GM18519 (cell line): ENCODE results near the gene DCAF11.
A peak's percentile ranks its signal among the peaks of the same experiment; 100 is the strongest.

ENCODE experiments used
- ATAC-seq: cut with Tn5 transposase; IDR thresholded peaks from one replicate; pipeline ENCODE4 v1.9.1; 2021; ENCODE audit warnings: mild to moderate bottlenecking, moderate library complexity; ENCODE audit not compliant: unreplicated experiment, low FRiP score

Gene DCAF11

DNA sequence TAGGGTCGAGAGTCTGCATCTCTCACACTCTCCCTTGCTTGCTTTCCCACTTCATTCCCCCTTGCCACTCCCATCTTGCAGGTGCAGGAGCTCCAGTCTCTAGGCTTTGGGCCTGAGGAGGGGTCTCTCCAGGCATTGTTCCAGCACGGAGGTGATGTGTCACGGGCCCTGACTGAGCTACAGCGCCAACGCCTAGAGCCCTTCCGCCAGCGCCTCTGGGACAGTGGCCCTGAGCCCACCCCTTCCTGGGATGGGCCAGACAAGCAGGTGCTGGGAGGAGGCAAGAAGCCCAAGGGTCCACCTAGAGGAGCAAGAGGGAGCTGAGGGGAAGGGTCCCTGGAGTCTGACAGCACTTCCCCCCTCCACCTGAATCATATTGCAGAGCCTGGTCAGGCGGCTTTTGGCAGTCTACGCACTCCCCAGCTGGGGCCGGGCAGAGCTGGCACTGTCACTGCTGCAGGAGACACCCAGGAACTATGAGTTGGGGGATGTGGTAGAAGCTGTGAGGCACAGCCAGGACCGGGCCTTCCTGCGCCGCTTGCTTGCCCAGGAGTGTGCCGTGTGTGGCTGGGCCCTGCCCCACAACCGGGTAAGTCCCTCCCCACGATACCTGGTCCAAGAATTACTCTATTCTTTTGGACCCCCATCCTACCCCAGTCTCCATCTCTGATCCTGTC is 37.0 kb downstream of the DCAF11 start:
- ATAC-seq, result no peak

DNA sequence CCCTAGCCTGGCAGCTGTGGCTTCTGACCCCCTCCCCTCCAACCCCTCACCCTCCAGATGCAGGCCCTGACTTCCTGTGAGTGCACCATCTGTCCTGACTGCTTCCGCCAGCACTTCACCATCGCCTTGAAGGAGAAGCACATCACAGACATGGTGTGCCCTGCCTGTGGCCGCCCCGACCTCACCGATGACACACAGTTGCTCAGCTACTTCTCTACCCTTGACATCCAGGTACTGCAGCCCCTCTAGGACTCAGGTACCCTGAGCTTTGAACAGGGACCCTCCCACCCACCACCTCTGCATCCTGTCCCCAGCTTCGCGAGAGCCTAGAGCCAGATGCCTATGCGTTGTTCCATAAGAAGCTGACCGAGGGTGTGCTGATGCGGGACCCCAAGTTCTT is 40.5 kb downstream of the DCAF11 start:
- no peak for ATAC-seq

DNA sequence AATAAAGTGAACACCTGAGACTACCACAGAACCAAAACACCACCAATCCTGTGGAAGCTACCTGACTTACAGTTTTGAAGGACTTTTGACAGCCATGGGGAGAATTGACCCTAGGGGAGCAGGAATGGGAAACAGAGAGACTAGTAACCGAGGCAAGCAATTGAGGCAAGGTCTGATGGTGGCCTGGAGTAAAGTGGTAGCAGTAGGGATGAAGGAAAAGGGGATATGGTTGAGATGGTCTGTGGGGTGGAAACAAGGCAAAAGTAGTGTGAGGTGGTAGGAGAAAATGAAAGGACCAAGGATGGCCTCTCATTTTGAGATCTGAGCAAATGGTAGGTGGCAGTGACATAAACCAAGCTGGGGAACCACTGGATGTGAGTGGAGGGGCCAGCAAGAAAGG is 42.3 kb downstream of the DCAF11 start:
- no peak for ATAC-seq

DNA sequence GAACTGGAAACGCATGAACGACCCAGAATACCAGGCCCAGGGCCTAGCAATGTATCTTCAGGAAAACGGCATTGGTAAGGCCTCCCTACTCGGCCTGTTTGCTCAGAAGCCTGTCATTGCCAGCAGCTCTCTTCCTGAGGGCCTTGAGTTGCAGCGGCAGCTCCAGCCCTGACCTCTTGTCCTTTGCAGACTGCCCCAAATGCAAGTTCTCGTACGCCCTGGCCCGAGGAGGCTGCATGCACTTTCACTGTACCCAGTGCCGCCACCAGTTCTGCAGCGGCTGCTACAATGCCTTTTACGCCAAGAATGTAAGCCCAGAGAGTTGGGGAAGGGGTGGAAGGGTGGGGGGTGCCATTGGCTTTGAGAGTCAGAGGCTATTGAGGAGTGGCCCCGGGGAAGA is 42.8 kb downstream of the DCAF11 start:
- ATAC-seq, result no peak

DNA sequence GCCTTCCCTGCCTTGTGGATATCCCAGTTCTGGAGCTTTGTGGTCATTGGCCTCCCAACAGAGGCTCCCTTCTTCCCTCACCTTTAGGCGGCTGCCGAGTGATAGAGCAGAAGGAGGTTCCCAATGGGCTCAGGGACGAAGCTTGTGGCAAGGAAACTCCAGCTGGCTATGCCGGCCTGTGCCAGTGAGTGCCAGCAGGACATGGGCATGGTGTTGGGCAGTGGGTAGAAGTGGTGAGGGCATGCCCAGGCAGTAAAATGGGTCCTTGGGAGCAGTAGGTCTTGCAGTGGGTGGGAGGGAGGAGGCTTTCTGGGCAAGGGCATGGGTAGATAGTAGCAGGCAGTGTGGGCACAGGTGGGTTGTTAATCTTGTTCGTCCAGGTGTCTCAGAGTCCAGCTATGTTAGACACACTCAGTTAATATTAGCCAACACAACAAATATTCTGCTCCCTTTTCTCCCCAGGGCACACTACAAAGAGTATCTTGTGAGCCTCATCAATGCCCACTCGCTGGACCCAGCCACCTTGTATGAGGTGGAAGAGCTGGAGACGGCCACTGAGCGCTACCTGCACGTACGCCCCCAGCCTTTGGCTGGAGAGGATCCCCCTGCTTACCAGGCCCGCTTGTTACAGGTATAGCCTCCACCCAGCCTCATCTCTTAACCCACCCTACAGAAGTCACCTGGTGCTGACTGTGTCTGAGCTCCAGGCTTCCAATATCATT is 45.4 kb downstream of the DCAF11 start:
- ATAC-seq, result no peak

DNA sequence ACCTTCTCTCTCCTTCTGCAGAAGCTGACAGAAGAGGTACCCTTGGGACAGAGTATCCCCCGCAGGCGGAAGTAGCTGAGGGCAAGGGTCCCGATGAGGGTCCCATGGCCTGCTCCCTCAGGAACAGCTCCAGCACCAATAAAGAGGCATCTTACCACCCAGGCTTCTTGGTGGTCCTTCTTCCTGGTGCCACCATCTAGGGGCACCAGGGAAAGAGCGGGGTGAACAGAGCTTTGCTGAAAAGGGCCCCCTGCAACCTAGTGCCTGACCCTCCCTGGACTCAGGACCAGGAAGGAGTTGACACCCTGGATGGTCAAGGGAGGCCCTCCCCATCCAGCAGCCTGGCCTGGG is 45.9 kb downstream of the DCAF11 start:
- ATAC-seq, result no peak

DNA sequence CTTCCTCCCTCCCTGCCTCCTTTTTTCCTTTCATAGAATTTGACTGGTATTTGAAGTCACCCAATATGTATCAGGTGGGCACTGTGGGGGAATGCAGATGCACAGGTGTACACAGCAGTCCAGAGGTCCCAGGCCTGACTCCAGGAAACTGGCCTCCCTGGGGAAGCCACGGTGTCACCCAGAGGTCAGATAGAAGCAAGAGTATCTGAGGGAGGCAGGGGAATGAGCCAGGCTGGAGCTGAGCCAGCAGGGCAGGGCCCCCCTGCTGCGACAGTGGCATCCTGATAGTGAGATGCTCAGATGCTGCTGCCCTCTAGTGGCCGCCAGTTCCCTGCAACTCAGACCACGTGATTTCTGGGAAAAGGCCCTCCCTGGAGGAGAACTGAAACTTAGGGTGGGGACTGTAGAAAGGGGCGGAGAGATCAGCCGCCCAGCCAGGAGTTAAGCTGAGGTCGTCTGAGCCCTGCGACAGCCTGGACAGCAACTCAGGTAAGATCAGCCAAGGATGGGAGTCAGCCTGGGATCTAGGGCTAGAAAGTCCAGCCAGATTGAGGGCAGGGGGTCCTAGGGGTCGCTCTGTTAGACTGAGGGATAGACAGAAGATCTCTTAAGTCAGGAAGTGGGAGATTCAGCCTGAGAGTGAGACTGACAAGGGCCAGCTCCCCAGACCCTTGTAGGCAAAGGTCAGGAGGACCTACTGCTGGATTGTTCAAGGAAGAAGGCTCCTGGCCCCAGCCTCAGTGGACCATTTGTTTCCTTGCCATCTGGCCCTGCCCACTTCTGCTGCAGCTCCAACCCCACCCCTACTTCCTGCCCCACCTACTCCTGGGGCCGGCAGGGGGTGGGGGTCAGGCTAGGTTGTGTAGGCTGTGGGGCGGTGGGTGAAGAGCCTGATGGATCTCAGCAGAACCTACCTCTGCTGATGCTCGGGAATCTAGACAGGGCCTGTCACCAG is 46.5 kb downstream of the DCAF11 start, which contains the start of gene IRF9:
Gene IRF9, plus strand, starts transcription at position 416 of the 955 bp plus-strand sequence. CDS start 880 bp downstream, outside the sequence.
- ATAC-seq, result peak; percentile 58

DNA sequence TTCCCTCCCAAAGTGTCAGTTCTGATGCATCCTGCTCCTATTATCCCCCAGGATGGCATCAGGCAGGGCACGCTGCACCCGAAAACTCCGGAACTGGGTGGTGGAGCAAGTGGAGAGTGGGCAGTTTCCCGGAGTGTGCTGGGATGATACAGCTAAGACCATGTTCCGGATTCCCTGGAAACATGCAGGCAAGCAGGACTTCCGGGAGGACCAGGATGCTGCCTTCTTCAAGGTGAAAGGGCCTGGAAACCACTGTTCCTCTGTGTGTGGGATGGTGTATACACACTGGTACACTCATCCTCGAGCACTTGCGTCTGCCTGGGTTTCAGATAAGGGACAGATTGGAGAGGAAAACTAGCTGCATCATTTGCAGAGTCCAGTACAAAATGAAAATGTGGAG is 47.5 kb downstream of the DCAF11 start:
- ATAC-seq, result no peak

DNA sequence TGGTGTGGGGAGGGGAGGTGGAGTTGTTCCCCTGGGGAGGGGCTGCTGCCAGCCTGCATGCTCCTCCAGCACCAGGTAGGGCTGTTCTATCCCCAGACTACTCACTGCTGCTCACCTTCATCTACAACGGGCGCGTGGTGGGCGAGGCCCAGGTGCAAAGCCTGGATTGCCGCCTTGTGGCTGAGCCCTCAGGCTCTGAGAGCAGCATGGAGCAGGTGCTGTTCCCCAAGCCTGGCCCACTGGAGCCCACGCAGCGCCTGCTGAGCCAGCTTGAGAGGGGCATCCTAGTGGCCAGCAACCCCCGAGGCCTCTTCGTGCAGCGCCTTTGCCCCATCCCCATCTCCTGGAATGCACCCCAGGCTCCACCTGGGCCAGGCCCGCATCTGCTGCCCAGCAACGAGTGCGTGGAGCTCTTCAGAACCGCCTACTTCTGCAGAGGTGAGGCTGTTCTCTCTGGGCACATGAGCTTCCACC is 50.0 kb downstream of the DCAF11 start:
- ATAC-seq, result no peak

DNA sequence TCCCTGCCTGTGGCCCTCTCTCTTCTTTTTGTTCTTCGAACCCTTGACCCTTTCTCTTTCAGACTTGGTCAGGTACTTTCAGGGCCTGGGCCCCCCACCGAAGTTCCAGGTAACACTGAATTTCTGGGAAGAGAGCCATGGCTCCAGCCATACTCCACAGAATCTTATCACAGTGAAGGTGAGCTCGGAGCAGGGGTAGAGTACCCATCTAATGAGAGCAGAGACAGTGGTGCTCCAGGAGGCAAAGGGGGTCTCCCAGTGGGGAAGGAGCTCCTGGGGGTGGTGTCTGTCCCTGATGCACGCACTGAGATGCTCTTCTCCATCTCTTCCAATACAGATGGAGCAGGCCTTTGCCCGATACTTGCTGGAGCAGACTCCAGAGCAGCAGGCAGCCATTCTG is 51.2 kb downstream of the DCAF11 start:
- no peak for ATAC-seq

DNA sequence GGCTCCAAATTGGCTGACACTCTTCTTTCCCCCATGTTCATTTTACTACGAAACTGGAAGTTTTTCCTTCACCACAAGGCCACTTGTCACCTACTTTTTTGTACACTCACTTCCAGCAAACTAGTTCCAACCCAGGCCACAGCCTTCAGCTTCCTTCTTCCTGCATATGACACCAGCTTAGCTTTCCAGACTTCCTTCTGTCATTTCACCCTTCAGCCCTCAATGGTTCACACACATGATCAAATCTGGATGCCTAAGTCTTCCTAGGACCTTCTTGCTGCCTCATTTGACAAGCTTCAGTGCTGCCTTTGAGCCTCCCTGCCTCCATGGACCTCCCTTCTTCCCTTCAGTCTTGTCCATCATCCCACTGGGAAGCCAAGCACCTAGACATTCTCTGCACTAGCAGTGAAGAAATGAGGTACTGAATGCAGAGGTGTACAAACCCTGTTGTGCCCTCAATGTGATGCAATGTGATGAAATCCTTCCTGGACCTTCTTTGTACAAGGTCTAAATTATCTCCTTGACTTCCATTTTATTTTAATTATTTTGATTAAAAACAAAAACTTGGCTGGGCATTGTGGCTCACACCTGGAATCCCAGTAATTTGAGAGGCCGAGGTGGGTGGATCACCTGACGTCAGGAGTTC is 53.0 kb downstream of the DCAF11 start:
- ATAC-seq, result no peak

DNA sequence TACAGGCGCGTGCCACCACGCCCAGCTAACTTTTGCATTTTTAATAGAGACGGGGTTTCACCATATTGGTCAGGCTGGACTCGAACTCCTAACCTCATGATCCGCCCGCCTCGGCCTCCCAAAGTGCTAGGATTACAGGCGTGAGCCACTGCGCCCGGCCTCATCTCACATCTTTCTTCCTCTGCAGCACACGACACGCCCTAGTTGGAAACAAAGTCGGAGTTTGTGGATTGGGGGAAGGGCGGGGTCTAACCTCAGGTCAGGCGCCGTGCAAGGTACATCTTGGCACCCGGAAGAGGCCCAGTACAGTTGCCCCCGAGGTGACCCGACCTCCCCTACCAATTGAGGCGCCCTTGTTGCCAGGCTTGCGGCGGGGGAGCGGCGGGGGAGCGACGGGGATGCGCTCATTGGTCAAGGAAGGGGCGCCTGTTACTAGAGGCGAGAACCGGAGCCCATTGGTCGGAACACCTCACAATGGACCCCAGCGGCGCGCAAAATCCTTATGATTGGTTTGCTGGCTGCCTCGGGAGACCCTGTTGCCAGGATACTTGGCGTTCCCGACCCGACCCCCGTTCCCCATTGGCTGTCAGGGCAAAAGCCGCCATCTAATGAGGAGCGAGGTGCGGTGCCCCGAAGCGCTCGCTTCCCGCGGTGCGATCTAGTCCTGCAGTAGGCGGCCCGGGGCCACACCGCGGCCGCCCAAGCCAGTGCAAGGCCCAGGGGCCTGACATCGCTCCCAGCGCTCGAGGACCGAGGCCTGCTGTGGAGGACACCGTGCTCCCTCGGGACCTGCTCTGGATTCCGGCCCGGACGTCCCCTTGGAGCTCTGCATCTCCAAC is 57.1 kb downstream of the DCAF11 start, which contains the start of gene REC8:
Gene REC8, plus strand, starts transcription at position 659 of the 839 bp plus-strand sequence. CDS start 473 bp downstream, outside the sequence.
- peak; percentile 51 for ATAC-seq

DNA sequence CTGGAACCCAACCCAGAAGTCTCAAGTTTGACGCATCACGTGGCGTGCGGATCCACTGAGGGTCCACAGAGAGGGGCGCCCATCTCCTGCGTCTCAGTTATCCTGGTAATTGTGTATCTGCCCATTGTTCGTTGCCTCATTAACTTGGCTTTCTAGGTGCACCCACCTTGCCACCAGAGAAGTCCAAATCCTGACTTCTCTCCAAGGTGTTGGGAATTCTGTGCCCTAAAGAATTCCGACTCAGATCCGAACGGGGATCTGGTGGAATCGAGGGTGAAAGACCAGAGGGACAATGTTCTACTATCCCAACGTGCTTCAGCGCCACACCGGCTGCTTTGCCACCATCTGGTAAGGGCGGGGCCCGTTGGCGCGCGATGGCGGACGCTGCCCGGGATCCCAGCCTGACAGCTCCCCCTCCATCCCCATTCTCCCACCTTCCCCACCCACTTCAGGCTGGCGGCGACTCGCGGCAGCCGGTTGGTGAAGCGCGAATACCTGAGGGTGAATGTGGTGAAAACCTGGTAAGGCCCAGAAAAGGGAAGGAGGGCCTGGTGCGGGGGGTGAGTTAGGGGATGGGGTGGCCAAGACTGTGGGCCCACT is 57.8 kb downstream of the DCAF11 start:
- ATAC-seq, result no peak

DNA sequence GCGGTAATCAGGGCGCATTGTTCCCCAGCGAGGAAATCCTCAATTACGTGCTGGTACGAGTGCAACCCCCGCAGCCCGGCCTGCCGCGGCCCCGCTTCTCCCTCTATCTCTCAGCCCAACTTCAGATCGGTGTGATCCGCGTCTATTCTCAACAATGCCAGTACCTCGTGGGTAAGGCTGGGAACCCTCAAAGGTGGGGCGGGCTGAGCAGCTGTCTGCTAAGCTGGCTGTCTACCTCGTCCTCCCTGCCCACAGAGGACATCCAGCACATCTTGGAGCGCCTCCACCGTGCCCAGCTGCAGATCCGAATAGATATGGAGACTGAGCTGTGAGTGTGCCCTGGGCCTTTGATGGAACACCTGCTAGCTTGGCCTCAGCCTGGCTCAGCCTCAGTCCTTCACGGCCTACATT is 58.3 kb downstream of the DCAF11 start:
- ATAC-seq, result no peak
